Measurements from ENCODE around the gene RAD51AP1.
"Not testable (repeated sequence)": the region's sequence is repeated elsewhere in the genome, so short reads cannot be mapped to it uniquely, and the experiment has no call there.

Gene RAD51AP1

GRCh38 chr12:4506430-4506829 lies 32.3 kb upstream of the RAD51AP1 start:
- DNase-seq (ENCODE audit: low read depth) = no peak
- TF ChIP-seq, protein P1, sequence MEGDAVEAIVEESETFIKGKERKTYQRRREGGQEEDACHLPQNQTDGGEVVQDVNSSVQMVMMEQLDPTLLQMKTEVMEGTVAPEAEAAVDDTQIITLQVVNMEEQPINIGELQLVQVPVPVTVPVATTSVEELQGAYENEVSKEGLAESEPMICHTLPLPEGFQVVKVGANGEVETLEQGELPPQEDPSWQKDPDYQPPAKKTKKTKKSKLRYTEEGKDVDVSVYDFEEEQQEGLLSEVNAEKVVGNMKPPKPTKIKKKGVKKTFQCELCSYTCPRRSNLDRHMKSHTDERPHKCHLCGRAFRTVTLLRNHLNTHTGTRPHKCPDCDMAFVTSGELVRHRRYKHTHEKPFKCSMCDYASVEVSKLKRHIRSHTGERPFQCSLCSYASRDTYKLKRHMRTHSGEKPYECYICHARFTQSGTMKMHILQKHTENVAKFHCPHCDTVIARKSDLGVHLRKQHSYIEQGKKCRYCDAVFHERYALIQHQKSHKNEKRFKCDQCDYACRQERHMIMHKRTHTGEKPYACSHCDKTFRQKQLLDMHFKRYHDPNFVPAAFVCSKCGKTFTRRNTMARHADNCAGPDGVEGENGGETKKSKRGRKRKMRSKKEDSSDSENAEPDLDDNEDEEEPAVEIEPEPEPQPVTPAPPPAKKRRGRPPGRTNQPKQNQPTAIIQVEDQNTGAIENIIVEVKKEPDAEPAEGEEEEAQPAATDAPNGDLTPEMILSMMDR (conservative IDR thresholded peaks at IDR 0.05; ENCODE audit: low read length) = no peak
- H3K4me3 ChIP-seq (ENCODE audit: low read length) = no peak overlapping the region

GRCh38 chr12:4506870-4507269 lies 31.8 kb upstream of the RAD51AP1 start:
- H3K4me3 ChIP-seq (ENCODE audit: low read length) = no peak overlapping the region
- TF ChIP-seq, protein P1 (conservative IDR thresholded peaks at IDR 0.05; ENCODE audit: low read length) = no peak
- DNase-seq (ENCODE audit: low read depth) = peak; percentile 43

DNA sequence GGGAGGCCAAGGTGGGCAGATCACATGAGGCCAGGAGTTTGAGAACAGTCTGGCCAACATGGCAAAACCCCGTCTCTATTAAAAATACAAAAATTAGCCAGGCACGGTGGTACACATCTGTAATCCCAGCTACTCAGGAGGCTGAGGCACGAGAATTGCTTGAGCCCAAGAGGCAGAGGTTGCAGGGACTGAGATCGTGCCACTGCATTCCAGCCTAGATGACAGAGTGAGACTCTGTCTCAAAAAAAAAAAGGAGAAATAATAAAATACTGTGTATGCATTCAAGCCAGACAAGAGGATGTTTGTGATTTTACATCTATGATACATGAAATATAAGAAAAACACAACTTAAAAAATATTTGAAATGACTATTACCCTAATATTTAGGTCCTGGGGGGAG lies 30.2 kb upstream of the RAD51AP1 start:
- not testable (repeated sequence) for H3K4me3 ChIP-seq (ENCODE audit: low read length); DNase-seq (ENCODE audit: low read depth)

DNA sequence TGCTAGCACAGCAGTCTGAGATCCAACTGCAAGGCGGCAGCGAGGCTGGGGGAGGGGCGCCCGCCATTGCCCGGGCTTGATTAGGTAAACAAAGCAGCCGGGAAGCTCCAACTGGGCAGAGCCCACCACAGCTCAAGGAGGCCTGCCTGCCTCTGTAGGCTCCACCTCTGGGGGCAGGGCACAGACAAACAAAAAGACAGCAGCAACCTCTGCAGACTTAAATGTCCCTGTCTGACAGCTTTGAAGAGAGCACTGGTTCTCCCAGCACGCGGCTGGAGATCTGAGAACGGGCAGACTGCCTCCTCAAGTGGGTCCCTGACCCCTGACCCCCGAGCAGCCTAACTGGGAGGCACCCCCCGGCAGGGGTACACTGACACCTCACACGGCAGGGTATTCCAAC lies 29.4 kb upstream of the RAD51AP1 start:
- H3K4me3 ChIP-seq (ENCODE audit: low read length); DNase-seq (ENCODE audit: low read depth): not testable (repeated sequence)

DNA sequence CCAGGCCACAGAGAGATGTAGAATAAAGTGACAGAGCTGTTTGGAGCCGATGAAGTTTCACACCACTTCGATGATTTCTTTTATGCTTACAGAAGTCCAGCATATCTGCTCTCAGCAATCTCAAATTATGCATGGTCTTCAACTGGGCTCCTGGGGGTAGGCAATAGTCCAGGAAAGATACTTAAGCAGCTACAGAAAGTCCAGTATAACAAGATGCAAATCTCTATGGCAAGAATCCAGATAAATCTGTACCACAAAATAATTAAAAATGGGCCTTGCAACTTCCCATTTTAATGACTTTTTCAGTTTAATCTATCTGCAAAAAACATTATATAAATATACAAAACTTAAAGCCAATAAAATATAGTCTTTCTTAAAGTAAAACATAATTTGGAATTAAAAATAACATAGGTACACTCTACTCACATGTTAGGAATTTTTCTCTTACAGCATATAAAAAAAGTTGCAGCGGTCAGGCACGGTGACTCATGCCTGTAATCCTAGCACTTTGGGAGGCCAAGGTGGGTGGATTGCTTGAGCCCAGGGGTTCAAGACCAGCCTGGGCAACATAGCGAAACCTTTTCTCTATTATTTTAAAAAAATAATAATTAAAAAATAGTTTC lies 20.5 kb upstream of the RAD51AP1 start:
- DNase-seq (ENCODE audit: low read depth) = peak; percentile 54
- TF ChIP-seq, protein P1 (conservative IDR thresholded peaks at IDR 0.05; ENCODE audit: low read length) = no peak
- no peak overlapping the region for H3K4me3 ChIP-seq (ENCODE audit: low read length)

DNA sequence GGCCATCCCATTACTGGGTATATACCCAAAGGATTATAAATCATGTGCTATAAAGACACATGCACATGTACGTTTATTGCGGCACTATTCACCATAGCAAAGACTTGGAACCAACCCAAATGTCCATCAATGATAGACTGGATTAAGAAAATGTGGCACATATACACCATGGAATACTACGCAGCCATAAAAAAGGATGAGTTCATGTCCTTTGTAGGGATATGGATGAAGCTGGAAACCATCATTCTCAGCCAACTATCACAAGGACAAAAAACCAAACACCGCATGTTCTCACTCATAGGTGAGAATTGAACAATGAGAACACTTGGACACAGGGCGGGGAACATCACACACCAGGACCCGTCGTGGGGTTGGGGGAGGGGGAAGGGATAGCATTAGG lies 15.2 kb upstream of the RAD51AP1 start:
- H3K4me3 ChIP-seq (ENCODE audit: low read length); DNase-seq (ENCODE audit: low read depth): not testable (repeated sequence)

- TF ChIP-seq, protein P1 (conservative IDR thresholded peaks at IDR 0.05; ENCODE audit: low read length) = peak; percentile 64
- DNase-seq (ENCODE audit: low read depth) = peak; percentile 13
- no peak overlapping the region for H3K4me3 ChIP-seq (ENCODE audit: low read length)
Measured at GRCh38 chr12:4526923-4527546, 11.7 kb upstream of the RAD51AP1 start.

DNA sequence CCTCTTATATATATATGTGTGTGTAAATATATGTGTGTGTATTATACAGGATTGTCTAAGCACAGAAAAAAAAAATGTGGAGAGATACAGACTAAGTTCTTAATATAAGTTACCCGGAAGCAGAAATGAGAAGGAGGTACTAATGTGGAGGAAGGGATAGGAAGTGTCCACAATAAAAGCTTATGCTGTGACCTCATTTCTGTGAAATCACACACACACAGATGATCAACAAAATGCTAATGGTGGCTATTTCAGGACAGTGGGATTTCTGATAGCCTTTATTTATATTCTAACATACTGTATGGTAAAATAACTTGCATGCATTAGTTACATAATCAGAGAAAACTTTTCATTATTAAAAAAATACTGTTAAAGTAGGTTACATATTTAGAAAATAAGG lies 8.5 kb upstream of the RAD51AP1 start:
- DNase-seq (ENCODE audit: low read depth) = no peak
- no peak overlapping the region for H3K4me3 ChIP-seq (ENCODE audit: low read length)
- TF ChIP-seq, protein P1 (conservative IDR thresholded peaks at IDR 0.05; ENCODE audit: low read length) = no peak
